HepG2 (cell line): ENCODE data around the gene CA11. TPM values are rescaled to one million over a fixed set of nuclear protein-coding genes. Genes with fewer than 3 reads are reported as not detected.
A peak's percentile ranks its signal among the peaks of the same experiment; 100 is the strongest.

Experiments
- HOXA3 ChIP-seq: sonication (generic); formaldehyde crosslinking; IDR thresholded peaks from 2 replicates; pipeline ENCODE4 v1.5.0; 2020; ENCODE audit warnings: missing genetic modification reagents
- POLR2A ChIP-seq, 2 experiments: IDR thresholded peaks; 2 replicates each; pipeline ENCODE4 v1.6.1; 2011; ENCODE audit warnings: low read depth in 2 of 2, low read length in 2 of 2, mild to moderate bottlenecking in 1 of 2, moderate library complexity in 1 of 2; ENCODE audit not compliant: insufficient read depth in 1 of 2
- RERE ChIP-seq: IDR thresholded peaks from 2 replicates; pipeline ENCODE4 v1.6.1; 2016; ENCODE audit warnings: low read depth, missing genetic modification reagents, missing compliant biosample characterization
- RXRB ChIP-seq: IDR thresholded peaks from 2 replicates; pipeline ENCODE4 v1.6.1; 2016; ENCODE audit warnings: borderline replicate concordance, missing genetic modification reagents, missing compliant biosample characterization
- SATB2 ChIP-seq: sonication (generic); formaldehyde crosslinking; IDR thresholded peaks from 2 replicates; pipeline ENCODE4 v1.5.0; 2020; ENCODE audit warnings: missing genetic modification reagents
- SIN3A ChIP-seq: IDR thresholded peaks from 2 replicates; pipeline ENCODE4 v1.6.1; 2011; ENCODE audit warnings: low read depth, mild to moderate bottlenecking, control low read depth, low read length, borderline replicate concordance
- SOX13 ChIP-seq, 3 experiments: fragments of 450-650 bp in 1 of 3; sonication (generic) in 1 of 3; formaldehyde crosslinking in 1 of 3; IDR thresholded peaks in 2 of 3; conservative IDR thresholded peaks in 1 of 3; 2 replicates each; pipeline versions ENCODE4 v1.5.0 to v1.6.1; 2016 to 2020; ENCODE audit warnings: antibody characterized with exemption in 1 of 3, mild to moderate bottlenecking in 1 of 3, missing compliant biosample characterization in 1 of 3, missing genetic modification reagents in 1 of 3, moderate library complexity in 1 of 3
- SRY ChIP-seq: sonication (generic); formaldehyde crosslinking; IDR thresholded peaks from 2 replicates; pipeline ENCODE4 v1.8.0; 2022; ENCODE audit warnings: mild to moderate bottlenecking, missing genetic modification reagents
- THAP9 ChIP-seq: sonication (generic); formaldehyde crosslinking; IDR thresholded peaks from 2 replicates; pipeline ENCODE4; 2020; ENCODE audit warnings: missing genetic modification reagents, mild to moderate bottlenecking, borderline replicate concordance
- TOPORS ChIP-seq: sonication (generic); formaldehyde crosslinking; IDR thresholded peaks from 2 replicates; pipeline ENCODE4 v1.8.0; 2023; ENCODE audit warnings: mild to moderate bottlenecking, missing genetic modification reagents
- ZBTB3 ChIP-seq: sonication (generic); formaldehyde crosslinking; IDR thresholded peaks from 2 replicates; pipeline ENCODE4 v1.4.0; 2020; ENCODE audit warnings: low read depth, mild to moderate bottlenecking, moderate library complexity, missing genetic modification reagents, borderline replicate concordance
- ZBTB39 ChIP-seq: sonication (generic); formaldehyde crosslinking; IDR thresholded peaks from 2 replicates; pipeline ENCODE4 v1.5.0; 2020; ENCODE audit warnings: missing genetic modification reagents
- ZFY ChIP-seq: sonication (generic); formaldehyde crosslinking; IDR thresholded peaks from 2 replicates; pipeline ENCODE4 v1.4.0; 2020; ENCODE audit warnings: missing genetic modification reagents
- ZMYM4 ChIP-seq: sonication (generic); formaldehyde crosslinking; IDR thresholded peaks from 2 replicates; pipeline ENCODE4 v1.8.1; 2023; ENCODE audit warnings: mild to moderate bottlenecking, missing genetic modification reagents
- ZNF24 ChIP-seq: fragments of 450-650 bp; IDR thresholded peaks from 2 replicates; pipeline ENCODE4 v1.6.1; 2017; ENCODE audit warnings: antibody characterized with exemption, mild to moderate bottlenecking
- ZNF30 ChIP-seq: sonication (generic); formaldehyde crosslinking; IDR thresholded peaks from 2 replicates; pipeline ENCODE4 v1.5.0; 2020; ENCODE audit warnings: mild to moderate bottlenecking, missing genetic modification reagents
- ZNF615 ChIP-seq: sonication (generic); formaldehyde crosslinking; IDR thresholded peaks from 2 replicates; pipeline ENCODE4 v1.5.0; 2020; ENCODE audit warnings: mild to moderate bottlenecking, missing genetic modification reagents, borderline replicate concordance
- ZNF768 ChIP-seq: sonication (generic); formaldehyde crosslinking; IDR thresholded peaks from 2 replicates; pipeline ENCODE4 v1.4.0; 2020; ENCODE audit warnings: missing genetic modification reagents
- ZSCAN22 ChIP-seq: sonication (generic); formaldehyde crosslinking; IDR thresholded peaks from 2 replicates; pipeline ENCODE4 v1.4.0; 2020; ENCODE audit warnings: mild to moderate bottlenecking, missing genetic modification reagents
- polyA plus RNA-seq, 8 experiments: library from polyadenylated mRNA; depleted of rRNA in 3 of 8; stranded (reverse) in 7 of 8; unstranded in 1 of 8; fragments of >200 nt; fragmentation: Illumina TruSeq in 4 of 8; extraction: Trizol in 4 of 8; gene quantifications; 2 replicates each; pipeline versions ENCODE4 v1.2.1 to v1.2.3, GENCODE V29; 2011 to 2016; ENCODE audit warnings: low read depth in 4 of 8, missing spikeins in 1 of 8, mixed read lengths in 1 of 8; ENCODE audit not compliant: insufficient read depth in 1 of 8
- total RNA-seq, 5 experiments: library from RNA; depleted of rRNA; stranded (reverse); fragments of >200 nt; fragmentation: Illumina TruSeq; extraction: Trizol; gene quantifications; 2 replicates each; pipeline ENCODE4 v1.2.3, GENCODE V29; 2016; ENCODE audit warnings: low read depth in 1 of 5

The CA11 gene
- total and polyA plus RNA-seq, 2 of the 13 experiments (the other 11 are each of a cell fraction or from before 2014, with no cell fraction given): 0.41 to 0.58 TPM

- TF ChIP-seq ZBTB39 (CRISPR knock-in tag) (no peak), SIN3A (no peak), TOPORS (no peak), SOX13 (IDR thresholded peaks at IDR 0.05) (no peak), SOX13 (CRISPR knock-in tag; conservative IDR thresholded peaks at IDR 0.05 in 1 of 2, IDR thresholded peaks at IDR 0.05 in 1 of 2) (no peak; a peak in 1 of 4 replicates), RXRB (peak; percentile 25; the same call in 1 of the 2 replicates), RERE (no peak), THAP9 (CRISPR knock-in tag) (peak; percentile 44; the same call in 1 of the 2 replicates), SATB2 (CRISPR knock-in tag) (no peak), ZNF24 (no peak), ZNF30 (CRISPR knock-in tag) (no peak), ZBTB3 (CRISPR knock-in tag) (no peak), SRY (CRISPR knock-in tag) (no peak), ZMYM4 (CRISPR knock-in tag) (0 out of 2 replicates have a peak, but pooled peaks have one; percentile 24), HOXA3 (CRISPR knock-in tag) (peak; percentile 70), POLR2A (IDR thresholded peaks at IDR 0.05; ENCODE audit: insufficient read depth in 1 of 2, low read depth in 2 of 2, low read length in 2 of 2) (no peak), ZNF768 (peak; percentile 73), ZNF615 (CRISPR knock-in tag) (no peak), ZFY (CRISPR knock-in tag) (peak; percentile 35; the same call in 1 of the 2 replicates), ZSCAN22 (no peak)
Observed at GRCh38 chr19:48674921-48675824, 29.2 kb upstream of the CA11 start (continued).
